ENCODE results near the gene TTYH1. TPM values are rescaled to one million over a fixed set of nuclear protein-coding genes. Genes with fewer than 3 reads are reported as not detected.

The TTYH1 gene
- total RNA-seq, 2 experiments from 2014 or later: not detected

- Mint-ChIP-seq H3K4me1 (ENCODE audit: low read depth) (no peaks in the 10 kb centered on the region), H3K27ac (no peak overlapping the region), H3K27me3 (no peaks in the 10 kb centered on the region), H3K9me3 (no peaks in the 10 kb centered on the region), H3K4me3 (no peak overlapping the region), H3K36me3 (ENCODE audit: low read depth) (no peaks in the 10 kb centered on the region)
- no peak overlapping the region for H3K27ac ChIP-seq (ENCODE audit: low read depth in 1 of 2, low read length in 2 of 2)
- H3K9me3 ChIP-seq (ENCODE audit: control insufficient read depth in 1 of 2, insufficient read depth in 1 of 2, low read length in 2 of 2): peaks cover 0 to 6% of the 10 kb centered on the region in 2 experiments
- no peak for DNase-seq
- peaks cover 0 to 3% of the 10 kb centered on the region in 2 experiments for H3K27me3 ChIP-seq (ENCODE audit: control insufficient read depth in 1 of 2, insufficient read depth in 2 of 2, low read length in 2 of 2)
- H3K4me3 ChIP-seq (ENCODE audit: low read length): no peak overlapping the region
- intact Hi-C loops (cut with DNase I, micrococcal nuclease): no loop called here
- no peak for ATAC-seq (ENCODE audit: poor library complexity)
- no peaks in the 10 kb centered on the region for H3K36me3 ChIP-seq (ENCODE audit: insufficient read depth, low read length)
- H3K4me1 ChIP-seq (ENCODE audit: insufficient read depth, low read length): no peaks in the 10 kb centered on the region
- CTCF ChIA-PET: no interaction called here
- POLR2A ChIA-PET: no interaction called here
- no peak for TF ChIP-seq CTCF (IDR thresholded peaks at IDR 0.05)
These were observed 14.4 kb upstream of the TTYH1 start for GRCh38 chr19:54400913-54401312.

- Mint-ChIP-seq H3K36me3 (ENCODE audit: low read depth) (no peaks in the 10 kb centered on the region), H3K27me3 (no peaks in the 10 kb centered on the region), H3K4me1 (ENCODE audit: low read depth) (no peaks in the 10 kb centered on the region), H3K9me3 (no peaks in the 10 kb centered on the region), H3K4me3 (no peak overlapping the region), H3K27ac (no peak overlapping the region)
- H3K4me3 ChIP-seq (ENCODE audit: low read length): no peak overlapping the region
- H3K4me1 ChIP-seq (ENCODE audit: insufficient read depth, low read length): no peaks in the 10 kb centered on the region
- peaks cover 0 to 3% of the 10 kb centered on the region in 2 experiments for H3K27me3 ChIP-seq (ENCODE audit: control insufficient read depth in 1 of 2, insufficient read depth in 2 of 2, low read length in 2 of 2)
- no peak overlapping the region for H3K27ac ChIP-seq (ENCODE audit: low read depth in 1 of 2, low read length in 2 of 2)
- ATAC-seq (ENCODE audit: poor library complexity): no peak
- no peak for TF ChIP-seq CTCF (IDR thresholded peaks at IDR 0.05)
- intact Hi-C loops (cut with DNase I, micrococcal nuclease): no loop called here
- no peak for DNase-seq
- H3K36me3 ChIP-seq (ENCODE audit: insufficient read depth, low read length): no peaks in the 10 kb centered on the region
- ChIA-PET CTCF (no interaction called here), POLR2A (no interaction called here)
- H3K9me3 ChIP-seq (ENCODE audit: control insufficient read depth in 1 of 2, insufficient read depth in 1 of 2, low read length in 2 of 2): peaks cover 0 to 6% of the 10 kb centered on the region in 2 experiments
These were observed 12.2 kb upstream of the TTYH1 start for GRCh38 chr19:54403054-54403453.

- intact Hi-C loops (cut with DNase I, micrococcal nuclease): no loop called here
- Histone ChIP-seq H3K27me3 (ENCODE audit: control insufficient read depth in 1 of 2, insufficient read depth in 2 of 2, low read length in 2 of 2) (no peaks in the 10 kb centered on the region), H3K9me3 (ENCODE audit: control insufficient read depth in 1 of 2, insufficient read depth in 1 of 2, low read length in 2 of 2) (peaks cover 0 to 5% of the 10 kb centered on the region in 2 experiments), H3K4me3 (ENCODE audit: low read length) (no peak overlapping the region), H3K27ac (ENCODE audit: low read depth in 1 of 2, low read length in 2 of 2) (no peak overlapping the region), H3K4me1 (ENCODE audit: insufficient read depth, low read length) (no peaks in the 10 kb centered on the region), H3K36me3 (ENCODE audit: insufficient read depth, low read length) (no peaks in the 10 kb centered on the region)
- no peak for TF ChIP-seq CTCF (IDR thresholded peaks at IDR 0.05)
- H3K4me3 Mint-ChIP-seq: no peak overlapping the region
- H3K36me3 Mint-ChIP-seq (ENCODE audit: low read depth): no peaks in the 10 kb centered on the region
- no peaks in the 10 kb centered on the region for H3K4me1 Mint-ChIP-seq (ENCODE audit: low read depth)
- DNase-seq (no peak), ATAC-seq (ENCODE audit: poor library complexity) (no peak)
- ChIA-PET POLR2A (no interaction called here), CTCF (no interaction called here)
- no peaks in the 10 kb centered on the region for H3K27me3 Mint-ChIP-seq
- H3K9me3 Mint-ChIP-seq: no peaks in the 10 kb centered on the region
- H3K27ac Mint-ChIP-seq: no peak overlapping the region
These were observed 9.6 kb upstream of the TTYH1 start for GRCh38 chr19:54405628-54406027.
